Measurements from ENCODE around the gene CDH15. TPM values are rescaled to one million over a fixed set of nuclear protein-coding genes. Genes with fewer than 3 reads are reported as not detected.

CDH15 gene
- total and polyA plus RNA-seq, 2 of the 13 experiments (the other 11 are each of a cell fraction or from before 2014, with no cell fraction given) = 0.74 to 2.2 TPM

GRCh38 chr16:89197633-89198416 is 26.3 kb downstream of the CDH15 start (continued):
- TF ChIP-seq, protein P1, sequence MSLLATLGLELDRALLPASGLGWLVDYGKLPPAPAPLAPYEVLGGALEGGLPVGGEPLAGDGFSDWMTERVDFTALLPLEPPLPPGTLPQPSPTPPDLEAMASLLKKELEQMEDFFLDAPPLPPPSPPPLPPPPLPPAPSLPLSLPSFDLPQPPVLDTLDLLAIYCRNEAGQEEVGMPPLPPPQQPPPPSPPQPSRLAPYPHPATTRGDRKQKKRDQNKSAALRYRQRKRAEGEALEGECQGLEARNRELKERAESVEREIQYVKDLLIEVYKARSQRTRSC (CRISPR knock-in tag; IDR thresholded peaks at IDR 0.05; ENCODE audit: low read depth) = no peak
- TF ChIP-seq, protein P2, sequence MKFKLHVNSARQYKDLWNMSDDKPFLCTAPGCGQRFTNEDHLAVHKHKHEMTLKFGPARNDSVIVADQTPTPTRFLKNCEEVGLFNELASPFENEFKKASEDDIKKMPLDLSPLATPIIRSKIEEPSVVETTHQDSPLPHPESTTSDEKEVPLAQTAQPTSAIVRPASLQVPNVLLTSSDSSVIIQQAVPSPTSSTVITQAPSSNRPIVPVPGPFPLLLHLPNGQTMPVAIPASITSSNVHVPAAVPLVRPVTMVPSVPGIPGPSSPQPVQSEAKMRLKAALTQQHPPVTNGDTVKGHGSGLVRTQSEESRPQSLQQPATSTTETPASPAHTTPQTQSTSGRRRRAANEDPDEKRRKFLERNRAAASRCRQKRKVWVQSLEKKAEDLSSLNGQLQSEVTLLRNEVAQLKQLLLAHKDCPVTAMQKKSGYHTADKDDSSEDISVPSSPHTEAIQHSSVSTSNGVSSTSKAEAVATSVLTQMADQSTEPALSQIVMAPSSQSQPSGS (CRISPR knock-in tag; IDR thresholded peaks at IDR 0.05) = peak; percentile 84
- TF ChIP-seq, protein P3, sequence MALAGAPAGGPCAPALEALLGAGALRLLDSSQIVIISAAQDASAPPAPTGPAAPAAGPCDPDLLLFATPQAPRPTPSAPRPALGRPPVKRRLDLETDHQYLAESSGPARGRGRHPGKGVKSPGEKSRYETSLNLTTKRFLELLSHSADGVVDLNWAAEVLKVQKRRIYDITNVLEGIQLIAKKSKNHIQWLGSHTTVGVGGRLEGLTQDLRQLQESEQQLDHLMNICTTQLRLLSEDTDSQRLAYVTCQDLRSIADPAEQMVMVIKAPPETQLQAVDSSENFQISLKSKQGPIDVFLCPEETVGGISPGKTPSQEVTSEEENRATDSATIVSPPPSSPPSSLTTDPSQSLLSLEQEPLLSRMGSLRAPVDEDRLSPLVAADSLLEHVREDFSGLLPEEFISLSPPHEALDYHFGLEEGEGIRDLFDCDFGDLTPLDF (CRISPR knock-in tag; IDR thresholded peaks at IDR 0.05) = no peak
- TF ChIP-seq ZNF431 (CRISPR knock-in tag; IDR thresholded peaks at IDR 0.05; ENCODE audit: borderline replicate concordance, low read depth) = peak; percentile 71; the same call in 1 of the 2 replicates
- TF ChIP-seq, protein P4, sequence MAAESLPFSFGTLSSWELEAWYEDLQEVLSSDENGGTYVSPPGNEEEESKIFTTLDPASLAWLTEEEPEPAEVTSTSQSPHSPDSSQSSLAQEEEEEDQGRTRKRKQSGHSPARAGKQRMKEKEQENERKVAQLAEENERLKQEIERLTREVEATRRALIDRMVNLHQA (CRISPR knock-in tag; IDR thresholded peaks at IDR 0.05) = no peak
- TF ChIP-seq, protein P5, sequence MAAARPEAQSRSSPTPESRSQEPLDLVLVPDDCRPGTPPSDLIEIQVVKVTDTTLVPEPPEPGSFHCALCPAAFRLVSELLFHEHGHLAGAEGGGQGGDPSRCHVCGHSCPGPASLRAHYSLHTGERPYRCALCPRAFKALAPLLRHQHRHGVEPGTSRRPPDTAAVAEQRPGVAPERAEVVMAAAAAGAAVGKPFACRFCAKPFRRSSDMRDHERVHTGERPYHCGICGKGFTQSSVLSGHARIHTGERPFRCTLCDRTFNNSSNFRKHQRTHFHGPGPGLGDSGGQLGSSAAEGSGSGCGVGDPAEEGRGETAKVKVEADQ (CRISPR knock-in tag; IDR thresholded peaks at IDR 0.05; ENCODE audit: borderline replicate concordance) = no peak
- peak; percentile 99 for TF ChIP-seq ZNF121 (CRISPR knock-in tag; IDR thresholded peaks at IDR 0.05)
- TF ChIP-seq, protein P6, sequence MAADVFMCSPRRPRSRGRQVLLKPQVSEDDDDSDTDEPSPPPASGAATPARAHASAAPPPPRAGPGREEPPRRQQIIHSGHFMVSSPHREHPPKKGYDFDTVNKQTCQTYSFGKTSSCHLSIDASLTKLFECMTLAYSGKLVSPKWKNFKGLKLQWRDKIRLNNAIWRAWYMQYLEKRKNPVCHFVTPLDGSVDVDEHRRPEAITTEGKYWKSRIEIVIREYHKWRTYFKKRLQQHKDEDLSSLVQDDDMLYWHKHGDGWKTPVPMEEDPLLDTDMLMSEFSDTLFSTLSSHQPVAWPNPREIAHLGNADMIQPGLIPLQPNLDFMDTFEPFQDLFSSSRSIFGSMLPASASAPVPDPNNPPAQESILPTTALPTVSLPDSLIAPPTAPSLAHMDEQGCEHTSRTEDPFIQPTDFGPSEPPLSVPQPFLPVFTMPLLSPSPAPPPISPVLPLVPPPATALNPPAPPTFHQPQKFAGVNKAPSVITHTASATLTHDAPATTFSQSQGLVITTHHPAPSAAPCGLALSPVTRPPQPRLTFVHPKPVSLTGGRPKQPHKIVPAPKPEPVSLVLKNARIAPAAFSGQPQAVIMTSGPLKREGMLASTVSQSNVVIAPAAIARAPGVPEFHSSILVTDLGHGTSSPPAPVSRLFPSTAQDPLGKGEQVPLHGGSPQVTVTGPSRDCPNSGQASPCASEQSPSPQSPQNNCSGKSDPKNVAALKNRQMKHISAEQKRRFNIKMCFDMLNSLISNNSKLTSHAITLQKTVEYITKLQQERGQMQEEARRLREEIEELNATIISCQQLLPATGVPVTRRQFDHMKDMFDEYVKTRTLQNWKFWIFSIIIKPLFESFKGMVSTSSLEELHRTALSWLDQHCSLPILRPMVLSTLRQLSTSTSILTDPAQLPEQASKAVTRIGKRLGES (CRISPR knock-in tag; IDR thresholded peaks at IDR 0.05; ENCODE audit: borderline replicate concordance) = 0 out of 2 replicates have a peak, but pooled peaks have one; percentile 71
- TF ChIP-seq ZNF256 (CRISPR knock-in tag; conservative IDR thresholded peaks at IDR 0.05) = no peak
- no peak for TF ChIP-seq TOPORS (CRISPR knock-in tag; IDR thresholded peaks at IDR 0.05)
- TF ChIP-seq BCL6 (CRISPR knock-in tag; IDR thresholded peaks at IDR 0.05) = peak; percentile 89
- TF ChIP-seq, protein P7, sequence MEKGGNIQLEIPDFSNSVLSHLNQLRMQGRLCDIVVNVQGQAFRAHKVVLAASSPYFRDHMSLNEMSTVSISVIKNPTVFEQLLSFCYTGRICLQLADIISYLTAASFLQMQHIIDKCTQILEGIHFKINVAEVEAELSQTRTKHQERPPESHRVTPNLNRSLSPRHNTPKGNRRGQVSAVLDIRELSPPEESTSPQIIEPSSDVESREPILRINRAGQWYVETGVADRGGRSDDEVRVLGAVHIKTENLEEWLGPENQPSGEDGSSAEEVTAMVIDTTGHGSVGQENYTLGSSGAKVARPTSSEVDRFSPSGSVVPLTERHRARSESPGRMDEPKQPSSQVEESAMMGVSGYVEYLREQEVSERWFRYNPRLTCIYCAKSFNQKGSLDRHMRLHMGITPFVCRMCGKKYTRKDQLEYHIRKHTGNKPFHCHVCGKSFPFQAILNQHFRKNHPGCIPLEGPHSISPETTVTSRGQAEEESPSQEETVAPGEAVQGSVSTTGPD (CRISPR knock-in tag; IDR thresholded peaks at IDR 0.05) = peak; percentile 93
- TF ChIP-seq ZNF570 (CRISPR knock-in tag; IDR thresholded peaks at IDR 0.05; ENCODE audit: borderline replicate concordance) = peak; percentile 37; the same call in 1 of the 2 replicates
- TF ChIP-seq, protein P8, sequence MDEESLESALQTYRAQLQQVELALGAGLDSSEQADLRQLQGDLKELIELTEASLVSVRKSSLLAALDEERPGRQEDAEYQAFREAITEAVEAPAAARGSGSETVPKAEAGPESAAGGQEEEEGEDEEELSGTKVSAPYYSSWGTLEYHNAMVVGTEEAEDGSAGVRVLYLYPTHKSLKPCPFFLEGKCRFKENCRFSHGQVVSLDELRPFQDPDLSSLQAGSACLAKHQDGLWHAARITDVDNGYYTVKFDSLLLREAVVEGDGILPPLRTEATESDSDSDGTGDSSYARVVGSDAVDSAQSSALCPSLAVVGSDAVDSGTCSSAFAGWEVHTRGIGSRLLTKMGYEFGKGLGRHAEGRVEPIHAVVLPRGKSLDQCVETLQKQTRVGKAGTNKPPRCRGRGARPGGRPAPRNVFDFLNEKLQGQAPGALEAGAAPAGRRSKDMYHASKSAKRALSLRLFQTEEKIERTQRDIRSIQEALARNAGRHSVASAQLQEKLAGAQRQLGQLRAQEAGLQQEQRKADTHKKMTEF (CRISPR knock-in tag; IDR thresholded peaks at IDR 0.05) = peak; percentile 91
- TF ChIP-seq ZNF275 (CRISPR knock-in tag; IDR thresholded peaks at IDR 0.05; ENCODE audit: borderline replicate concordance) = peak; percentile 74; the same call in 1 of the 2 replicates
